ENCODE measurements around the gene PRX.

- TF ChIP-seq POLR2A (IDR thresholded peaks at IDR 0.05) (no peak), CTCF (IDR thresholded peaks at IDR 0.05) (no peak), EP300 (IDR thresholded peaks at IDR 0.05) (no peak)
Observed at GRCh38 chr19:40407714-40408597, 5.2 kb downstream of the PRX start.
